ENCODE data around the gene DUOX1.

DUOX1 gene

DNA sequence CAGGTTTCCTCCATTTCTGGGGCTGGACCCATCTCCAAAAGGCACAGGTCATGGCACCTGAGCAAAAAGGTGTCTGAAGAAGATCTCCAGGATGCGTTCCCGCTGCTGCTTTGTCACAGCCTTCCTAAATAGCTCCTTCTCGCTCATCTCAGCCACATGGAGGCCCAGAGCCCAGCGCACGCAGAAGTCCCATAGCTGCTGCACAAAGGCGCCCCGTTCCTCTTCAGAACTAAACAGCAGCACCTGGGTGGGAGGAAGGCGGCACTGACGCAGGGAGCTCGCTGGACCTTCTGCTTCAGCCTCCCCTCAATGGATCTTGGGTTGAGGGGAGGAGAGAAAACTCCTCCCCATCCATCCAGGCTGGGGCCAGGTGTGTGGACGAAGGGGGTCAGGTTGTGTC, 24.2 kb upstream of the DUOX1 start:
- no peaks in the 10 kb centered on the region for H3K36me3 ChIP-seq (ENCODE audit: control insufficient read depth in 2 of 2, insufficient read depth in 2 of 2, low read length in 2 of 2)
- peaks cover 0 to 10% of the 10 kb centered on the region in 2 donors for H3K27me3 ChIP-seq (ENCODE audit: control insufficient read depth in 2 of 2, insufficient read depth in 2 of 2, low read length in 2 of 2)
- H3K9ac ChIP-seq (ENCODE audit: low read depth in 1 of 2, low read length in 2 of 2): no peak overlapping the region
- H3K27ac ChIP-seq (ENCODE audit: low read depth in 2 of 2, low read length in 2 of 2): no peak overlapping the region
- no peaks in the 10 kb centered on the region for H3K9me3 ChIP-seq (ENCODE audit: control insufficient read depth in 2 of 2, low read length in 2 of 2)
- H3K4me1 ChIP-seq (ENCODE audit: control insufficient read depth in 2 of 2, insufficient read depth in 2 of 2, low read length in 2 of 2): no peaks in the 10 kb centered on the region
- H3K4me3 ChIP-seq (ENCODE audit: low read length in 2 of 2): no peak overlapping the region

DNA sequence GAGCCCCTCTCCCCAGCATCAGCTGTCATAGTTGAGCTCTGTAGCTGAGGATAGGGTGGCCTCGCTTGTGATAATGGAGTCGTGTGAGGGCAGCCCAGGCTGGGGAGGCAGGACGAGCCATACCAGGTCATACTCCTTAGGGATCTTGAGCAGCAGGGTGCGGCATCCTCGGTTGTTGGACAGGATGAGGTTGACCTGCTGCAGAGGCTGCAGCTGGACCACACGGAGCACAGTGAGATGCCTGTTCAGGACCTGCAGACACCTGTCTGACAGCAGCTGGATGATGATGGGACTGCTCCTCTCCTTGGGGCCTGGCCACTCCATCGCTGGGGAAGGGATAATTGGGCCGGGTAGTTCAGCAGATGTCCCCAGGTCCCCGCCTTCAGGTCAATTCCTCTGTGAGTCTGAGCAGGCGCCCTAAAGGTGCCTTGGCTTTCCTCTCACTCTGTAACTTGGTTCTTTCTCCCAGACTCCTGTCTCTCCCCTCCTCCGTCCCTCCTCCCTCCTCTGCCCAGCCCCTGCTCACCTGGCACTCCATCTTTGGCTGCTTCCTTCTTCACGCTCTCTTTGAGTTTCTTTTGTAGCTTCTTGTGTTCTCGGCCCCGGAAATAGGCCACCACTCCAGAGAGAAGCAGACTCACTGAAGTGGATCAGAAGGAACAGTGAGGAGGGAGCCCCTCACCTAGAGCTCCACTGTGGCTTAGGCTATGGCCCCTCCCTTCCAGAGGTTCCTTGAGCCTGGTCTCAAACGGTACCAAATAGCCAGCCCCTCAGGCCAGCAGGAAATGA, 23.6 kb upstream of the DUOX1 start:
- Histone ChIP-seq H3K4me1 (ENCODE audit: control insufficient read depth in 2 of 2, insufficient read depth in 2 of 2, low read length in 2 of 2) (no peaks in the 10 kb centered on the region), H3K9me3 (ENCODE audit: control insufficient read depth in 2 of 2, low read length in 2 of 2) (no peaks in the 10 kb centered on the region), H3K9ac (ENCODE audit: low read depth in 1 of 2, low read length in 2 of 2) (no peak overlapping the region), H3K4me3 (ENCODE audit: low read length in 2 of 2) (no peak overlapping the region), H3K27ac (ENCODE audit: low read depth in 2 of 2, low read length in 2 of 2) (no peak overlapping the region), H3K27me3 (ENCODE audit: control insufficient read depth in 2 of 2, insufficient read depth in 2 of 2, low read length in 2 of 2) (peaks cover 0 to 10% of the 10 kb centered on the region in 2 donors), H3K36me3 (ENCODE audit: control insufficient read depth in 2 of 2, insufficient read depth in 2 of 2, low read length in 2 of 2) (no peaks in the 10 kb centered on the region)

DNA sequence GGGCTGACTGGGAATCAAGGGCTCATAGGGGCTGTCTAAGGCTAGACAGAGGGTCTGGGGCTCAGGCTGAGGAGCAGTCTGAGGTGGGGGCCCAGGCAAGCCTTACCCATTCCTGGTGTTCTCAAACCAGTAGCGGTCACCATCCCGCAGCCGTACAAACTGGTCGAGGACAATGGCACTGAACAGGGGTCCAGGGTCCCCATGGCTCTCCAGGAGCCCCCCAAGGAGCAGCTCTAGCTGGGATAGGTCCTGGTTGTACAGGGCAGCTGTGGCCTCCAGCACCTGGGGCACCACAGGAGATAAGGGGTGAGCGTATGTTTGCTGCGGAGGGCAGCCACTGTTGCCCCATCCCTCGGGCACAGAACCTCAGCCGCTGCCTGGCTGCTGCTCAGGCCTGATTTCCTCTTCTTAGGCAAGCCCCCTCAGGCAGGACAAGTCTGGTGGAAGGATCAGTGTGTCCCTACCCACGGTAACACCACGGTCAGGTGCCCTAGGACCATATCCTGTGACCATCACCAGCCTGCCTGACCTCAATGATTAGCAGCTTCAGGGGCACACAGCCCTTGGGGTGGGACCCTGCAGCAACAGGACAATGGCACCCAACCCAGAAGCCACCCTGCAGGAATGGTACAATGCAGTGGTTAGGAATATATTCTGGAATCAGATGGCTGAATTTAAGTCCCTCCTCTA, 21.7 kb upstream of the DUOX1 start:
- H3K4me1 ChIP-seq (ENCODE audit: control insufficient read depth in 2 of 2, insufficient read depth in 2 of 2, low read length in 2 of 2): peaks cover 3 to 6% of the 10 kb centered on the region in 2 donors
- H3K9me3 ChIP-seq (ENCODE audit: control insufficient read depth in 2 of 2, low read length in 2 of 2): no peaks in the 10 kb centered on the region
- peaks cover 13 to 25% of the 10 kb centered on the region in 2 donors for H3K27me3 ChIP-seq (ENCODE audit: control insufficient read depth in 2 of 2, insufficient read depth in 2 of 2, low read length in 2 of 2)
- no peaks in the 10 kb centered on the region for H3K36me3 ChIP-seq (ENCODE audit: control insufficient read depth in 2 of 2, insufficient read depth in 2 of 2, low read length in 2 of 2)
- H3K4me3 ChIP-seq (ENCODE audit: low read length in 2 of 2): no peak overlapping the region
- H3K9ac ChIP-seq (ENCODE audit: low read depth in 1 of 2, low read length in 2 of 2): no peak overlapping the region
- H3K27ac ChIP-seq (ENCODE audit: low read depth in 2 of 2, low read length in 2 of 2): no peak overlapping the region

GRCh38 chr15:45110256-45110820, 19.5 kb upstream of the DUOX1 start:
- H3K9me3 ChIP-seq (ENCODE audit: control insufficient read depth in 2 of 2, low read length in 2 of 2): no peaks in the 10 kb centered on the region
- no peak overlapping the region for H3K27ac ChIP-seq (ENCODE audit: low read depth in 2 of 2, low read length in 2 of 2)
- H3K4me3 ChIP-seq (ENCODE audit: low read length in 2 of 2): no peak overlapping the region
- no peaks in the 10 kb centered on the region for H3K36me3 ChIP-seq (ENCODE audit: control insufficient read depth in 2 of 2, insufficient read depth in 2 of 2, low read length in 2 of 2)
- peaks cover 33 to 47% of the 10 kb centered on the region in 2 donors for H3K27me3 ChIP-seq (ENCODE audit: control insufficient read depth in 2 of 2, insufficient read depth in 2 of 2, low read length in 2 of 2)
- H3K4me1 ChIP-seq (ENCODE audit: control insufficient read depth in 2 of 2, insufficient read depth in 2 of 2, low read length in 2 of 2): peaks cover 15 to 16% of the 10 kb centered on the region in 2 donors
- H3K9ac ChIP-seq (ENCODE audit: low read depth in 1 of 2, low read length in 2 of 2): no peak overlapping the region

GRCh38 chr15:45111390-45112142, 18.2 kb upstream of the DUOX1 start:
- no peak overlapping the region for H3K9ac ChIP-seq (ENCODE audit: low read depth in 1 of 2, low read length in 2 of 2)
- no peaks in the 10 kb centered on the region for H3K9me3 ChIP-seq (ENCODE audit: control insufficient read depth in 2 of 2, low read length in 2 of 2)
- H3K27ac ChIP-seq (ENCODE audit: low read depth in 2 of 2, low read length in 2 of 2): no peak overlapping the region
- H3K36me3 ChIP-seq (ENCODE audit: control insufficient read depth in 2 of 2, insufficient read depth in 2 of 2, low read length in 2 of 2): no peaks in the 10 kb centered on the region
- peaks cover 15 to 16% of the 10 kb centered on the region in 2 donors for H3K4me1 ChIP-seq (ENCODE audit: control insufficient read depth in 2 of 2, insufficient read depth in 2 of 2, low read length in 2 of 2)
- H3K27me3 ChIP-seq (ENCODE audit: control insufficient read depth in 2 of 2, insufficient read depth in 2 of 2, low read length in 2 of 2): peaks cover 45 to 56% of the 10 kb centered on the region in 2 donors
- no peak overlapping the region for H3K4me3 ChIP-seq (ENCODE audit: low read length in 2 of 2)

DNA sequence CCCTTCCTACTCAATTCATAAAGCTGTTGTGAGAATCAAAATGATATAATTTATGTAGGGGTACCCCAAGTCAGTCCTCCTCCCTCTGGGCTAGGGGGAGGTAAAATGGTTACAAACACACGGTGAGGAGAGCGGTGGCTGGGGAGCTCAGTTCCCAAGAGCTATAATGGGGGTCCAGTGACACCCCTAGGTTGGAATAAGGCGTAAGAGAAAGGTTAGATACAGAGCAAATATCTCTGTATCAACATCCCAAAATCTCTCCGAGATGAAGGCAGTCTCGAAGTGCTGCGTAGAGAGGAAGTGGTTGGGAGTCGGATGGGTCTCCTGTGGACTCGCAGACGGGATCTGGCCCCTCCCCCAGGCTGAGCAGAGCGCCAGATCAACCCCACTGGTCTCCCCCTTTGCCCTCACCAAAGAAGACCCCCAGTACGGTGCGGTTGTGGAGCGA, 17.6 kb upstream of the DUOX1 start:
- Histone ChIP-seq H3K4me3 (ENCODE audit: low read length in 2 of 2) (peak overlapping the region; percentile 12 to 26), H3K4me1 (ENCODE audit: control insufficient read depth in 2 of 2, insufficient read depth in 2 of 2, low read length in 2 of 2) (peaks cover 15 to 16% of the 10 kb centered on the region in 2 donors), H3K36me3 (ENCODE audit: control insufficient read depth in 2 of 2, insufficient read depth in 2 of 2, low read length in 2 of 2) (no peaks in the 10 kb centered on the region), H3K27ac (ENCODE audit: low read depth in 2 of 2, low read length in 2 of 2) (no peak overlapping the region), H3K27me3 (ENCODE audit: control insufficient read depth in 2 of 2, insufficient read depth in 2 of 2, low read length in 2 of 2) (peaks cover 45 to 59% of the 10 kb centered on the region in 2 donors), H3K9ac (ENCODE audit: low read depth in 1 of 2, low read length in 2 of 2) (no peak overlapping the region), H3K9me3 (ENCODE audit: control insufficient read depth in 2 of 2, low read length in 2 of 2) (no peaks in the 10 kb centered on the region)

DNA sequence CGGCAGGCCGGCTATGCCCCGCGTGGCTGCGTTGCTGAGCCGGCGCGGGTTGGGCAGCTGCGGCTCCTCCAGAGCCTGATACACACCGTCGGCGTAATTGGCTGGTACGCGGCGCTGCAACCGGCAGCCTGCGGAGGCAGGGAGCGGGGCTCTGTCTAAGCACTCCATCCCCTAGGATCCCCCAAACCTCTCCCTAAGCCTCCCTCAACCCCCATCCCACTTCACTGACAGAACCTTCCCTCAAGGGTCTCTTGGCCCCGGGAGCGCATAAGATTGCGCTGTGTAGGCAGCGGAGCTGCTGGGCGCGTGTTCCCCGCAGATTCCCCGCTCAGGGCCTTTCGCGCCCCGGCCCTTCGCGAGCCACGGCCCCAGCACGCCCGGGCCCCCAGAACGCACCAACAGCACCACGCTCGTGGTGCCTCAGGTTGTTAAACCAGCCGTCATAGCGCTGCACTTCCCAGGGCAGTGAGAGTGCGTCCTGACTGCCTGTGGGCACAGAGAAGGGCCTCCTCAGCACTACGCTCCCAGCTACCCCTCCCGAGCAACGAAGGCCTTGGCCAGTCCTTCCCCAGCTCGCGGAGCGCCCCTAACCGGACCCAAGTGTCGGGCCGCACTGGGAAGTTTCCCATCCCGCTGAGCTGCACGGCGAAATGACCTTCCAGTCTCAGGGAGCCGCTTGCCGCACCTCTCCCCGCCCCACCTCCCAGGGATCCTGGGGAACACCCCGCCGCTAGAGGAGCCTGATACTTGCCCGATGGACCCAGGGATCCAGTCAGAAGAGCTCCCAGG, 17.0 kb upstream of the DUOX1 start:
- Histone ChIP-seq H3K27ac (ENCODE audit: low read depth in 2 of 2, low read length in 2 of 2) (no peak overlapping the region), H3K36me3 (ENCODE audit: control insufficient read depth in 2 of 2, insufficient read depth in 2 of 2, low read length in 2 of 2) (no peaks in the 10 kb centered on the region), H3K9me3 (ENCODE audit: control insufficient read depth in 2 of 2, low read length in 2 of 2) (no peaks in the 10 kb centered on the region), H3K4me3 (ENCODE audit: low read length in 2 of 2) (peak overlapping the region; percentile 12 to 37), H3K4me1 (ENCODE audit: control insufficient read depth in 2 of 2, insufficient read depth in 2 of 2, low read length in 2 of 2) (peaks cover 15 to 18% of the 10 kb centered on the region in 2 donors), H3K27me3 (ENCODE audit: control insufficient read depth in 2 of 2, insufficient read depth in 2 of 2, low read length in 2 of 2) (peaks cover 51 to 65% of the 10 kb centered on the region in 2 donors), H3K9ac (ENCODE audit: low read depth in 1 of 2, low read length in 2 of 2) (no peak overlapping the region)

GRCh38 chr15:45113380-45113990, 16.3 kb upstream of the DUOX1 start:
- Histone ChIP-seq H3K27me3 (ENCODE audit: control insufficient read depth in 2 of 2, insufficient read depth in 2 of 2, low read length in 2 of 2) (peaks cover 51 to 65% of the 10 kb centered on the region in 2 donors), H3K27ac (ENCODE audit: low read depth in 2 of 2, low read length in 2 of 2) (no peak overlapping the region), H3K4me1 (ENCODE audit: control insufficient read depth in 2 of 2, insufficient read depth in 2 of 2, low read length in 2 of 2) (peaks cover 15 to 18% of the 10 kb centered on the region in 2 donors), H3K4me3 (ENCODE audit: low read length in 2 of 2) (no peak overlapping the region), H3K36me3 (ENCODE audit: control insufficient read depth in 2 of 2, insufficient read depth in 2 of 2, low read length in 2 of 2) (no peaks in the 10 kb centered on the region), H3K9me3 (ENCODE audit: control insufficient read depth in 2 of 2, low read length in 2 of 2) (no peaks in the 10 kb centered on the region), H3K9ac (ENCODE audit: low read depth in 1 of 2, low read length in 2 of 2) (no peak overlapping the region)

All from mucosa of rectum (tissue), 2 donors.